ENCODE data around the gene PCDHA1.

PCDHA1 gene

GRCh38 chr5:140946578-140946977, 160.6 kb downstream of the PCDHA1 start:
- TF ChIP-seq GATA3 (IDR thresholded peaks at IDR 0.05; ENCODE audit: low read depth, low read length), result no peak
- TF ChIP-seq GATA2 (IDR thresholded peaks at IDR 0.05; ENCODE audit: low read depth, low read length), result no peak

GRCh38 chr5:140951636-140952035, 165.7 kb downstream of the PCDHA1 start:
- TF ChIP-seq GATA3 (IDR thresholded peaks at IDR 0.05; ENCODE audit: low read depth, low read length), result no peak
- TF ChIP-seq GATA2 (IDR thresholded peaks at IDR 0.05; ENCODE audit: low read depth, low read length), result no peak

GRCh38 chr5:140953234-140953633, 167.3 kb downstream of the PCDHA1 start:
- no peak for TF ChIP-seq GATA3 (IDR thresholded peaks at IDR 0.05; ENCODE audit: low read depth, low read length)
- no peak for TF ChIP-seq GATA2 (IDR thresholded peaks at IDR 0.05; ENCODE audit: low read depth, low read length)

GRCh38 chr5:140962190-140962589, 176.2 kb downstream of the PCDHA1 start:
- TF ChIP-seq GATA2 (IDR thresholded peaks at IDR 0.05; ENCODE audit: low read depth, low read length), result no peak
- TF ChIP-seq GATA3 (IDR thresholded peaks at IDR 0.05; ENCODE audit: low read depth, low read length), result no peak

GRCh38 chr5:140964356-140964755, 178.4 kb downstream of the PCDHA1 start:
- TF ChIP-seq GATA3 (IDR thresholded peaks at IDR 0.05; ENCODE audit: low read depth, low read length) (no peak), GATA2 (IDR thresholded peaks at IDR 0.05; ENCODE audit: low read depth, low read length) (no peak)

- TF ChIP-seq GATA3 (IDR thresholded peaks at IDR 0.05; ENCODE audit: low read depth, low read length) (no peak), GATA2 (IDR thresholded peaks at IDR 0.05; ENCODE audit: low read depth, low read length) (no peak)
Measured at GRCh38 chr5:140965905-140966292, 180.0 kb downstream of the PCDHA1 start.

- TF ChIP-seq GATA2 (IDR thresholded peaks at IDR 0.05; ENCODE audit: low read depth, low read length) (no peak), GATA3 (IDR thresholded peaks at IDR 0.05; ENCODE audit: low read depth, low read length) (no peak)
Measured at GRCh38 chr5:140966293-140967225, 180.6 kb downstream of the PCDHA1 start, which contains the start of gene PCDHAC2. PCDHAC2 (plus strand) TSS chr5:140966476; CDS start chr5:140966767, 291 bp downstream.

GRCh38 chr5:140967226-140967893, 181.4 kb downstream of the PCDHA1 start:
- no peak for TF ChIP-seq GATA2 (IDR thresholded peaks at IDR 0.05; ENCODE audit: low read depth, low read length)
- no peak for TF ChIP-seq GATA3 (IDR thresholded peaks at IDR 0.05; ENCODE audit: low read depth, low read length)

- TF ChIP-seq GATA3 (IDR thresholded peaks at IDR 0.05; ENCODE audit: low read depth, low read length) (no peak), GATA2 (IDR thresholded peaks at IDR 0.05; ENCODE audit: low read depth, low read length) (no peak)
Measured at GRCh38 chr5:140969880-140970279, 183.9 kb downstream of the PCDHA1 start.

GRCh38 chr5:140973550-140973949, 187.6 kb downstream of the PCDHA1 start:
- TF ChIP-seq GATA2 (IDR thresholded peaks at IDR 0.05; ENCODE audit: low read depth, low read length) (no peak), GATA3 (IDR thresholded peaks at IDR 0.05; ENCODE audit: low read depth, low read length) (no peak)

- TF ChIP-seq GATA3 (IDR thresholded peaks at IDR 0.05; ENCODE audit: low read depth, low read length) (no peak), GATA2 (IDR thresholded peaks at IDR 0.05; ENCODE audit: low read depth, low read length) (no peak)
Measured at GRCh38 chr5:140977003-140977402, 191.1 kb downstream of the PCDHA1 start.

- TF ChIP-seq GATA2 (IDR thresholded peaks at IDR 0.05; ENCODE audit: low read depth, low read length) (peak; percentile 81), GATA3 (IDR thresholded peaks at IDR 0.05; ENCODE audit: low read depth, low read length) (no peak)
Measured at GRCh38 chr5:140978260-140978659, 192.3 kb downstream of the PCDHA1 start.

- peak; percentile 79 for TF ChIP-seq GATA3 (IDR thresholded peaks at IDR 0.05; ENCODE audit: low read depth, low read length)
- TF ChIP-seq GATA2 (IDR thresholded peaks at IDR 0.05; ENCODE audit: low read depth, low read length), result peak; percentile 88
Measured at GRCh38 chr5:140978983-140979382, 193.0 kb downstream of the PCDHA1 start.

GRCh38 chr5:140982083-140982716, 196.3 kb downstream of the PCDHA1 start:
- no peak for TF ChIP-seq GATA2 (IDR thresholded peaks at IDR 0.05; ENCODE audit: low read depth, low read length)
- no peak for TF ChIP-seq GATA3 (IDR thresholded peaks at IDR 0.05; ENCODE audit: low read depth, low read length)
